ENCODE results near the gene S1PR4.

Gene S1PR4

DNA sequence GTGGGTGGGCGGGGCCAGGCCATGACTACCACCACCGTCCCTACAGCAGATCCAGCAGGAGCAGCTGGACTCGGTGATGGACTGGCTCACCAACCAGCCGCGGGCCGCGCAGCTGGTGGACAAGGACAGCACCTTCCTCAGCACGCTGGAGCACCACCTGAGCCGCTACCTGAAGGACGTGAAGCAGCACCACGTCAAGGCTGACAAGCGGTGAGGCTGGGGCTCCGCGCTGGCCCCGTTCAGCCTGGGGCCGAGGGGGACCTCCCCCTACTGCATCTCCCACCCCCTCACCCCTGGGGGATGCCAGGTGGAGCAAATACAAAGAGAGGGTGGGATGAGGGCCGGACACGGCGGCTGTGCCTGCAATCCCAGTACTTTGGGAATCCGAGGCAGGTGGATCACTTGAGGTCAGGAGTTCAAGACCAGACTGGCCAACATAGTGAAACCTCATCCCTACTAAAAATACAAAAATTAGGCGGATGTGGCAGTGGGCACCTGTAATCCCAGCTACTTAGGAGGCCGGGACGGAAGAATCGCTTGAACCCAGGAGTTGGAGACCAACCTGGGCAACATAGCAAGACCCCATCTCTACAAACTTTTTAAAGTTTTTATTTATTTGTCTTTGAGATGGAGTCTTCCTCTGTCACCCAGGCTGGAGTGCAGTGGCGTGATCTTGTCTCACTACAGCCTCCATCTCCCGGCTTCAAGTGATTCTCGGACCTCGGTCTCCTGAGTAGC is 27.8 kb downstream of the S1PR4 start:
- no peak overlapping the region for H3K4me3 ChIP-seq (replicated peaks; ENCODE audit: low read depth, low read length)
- TF ChIP-seq, protein P1, sequence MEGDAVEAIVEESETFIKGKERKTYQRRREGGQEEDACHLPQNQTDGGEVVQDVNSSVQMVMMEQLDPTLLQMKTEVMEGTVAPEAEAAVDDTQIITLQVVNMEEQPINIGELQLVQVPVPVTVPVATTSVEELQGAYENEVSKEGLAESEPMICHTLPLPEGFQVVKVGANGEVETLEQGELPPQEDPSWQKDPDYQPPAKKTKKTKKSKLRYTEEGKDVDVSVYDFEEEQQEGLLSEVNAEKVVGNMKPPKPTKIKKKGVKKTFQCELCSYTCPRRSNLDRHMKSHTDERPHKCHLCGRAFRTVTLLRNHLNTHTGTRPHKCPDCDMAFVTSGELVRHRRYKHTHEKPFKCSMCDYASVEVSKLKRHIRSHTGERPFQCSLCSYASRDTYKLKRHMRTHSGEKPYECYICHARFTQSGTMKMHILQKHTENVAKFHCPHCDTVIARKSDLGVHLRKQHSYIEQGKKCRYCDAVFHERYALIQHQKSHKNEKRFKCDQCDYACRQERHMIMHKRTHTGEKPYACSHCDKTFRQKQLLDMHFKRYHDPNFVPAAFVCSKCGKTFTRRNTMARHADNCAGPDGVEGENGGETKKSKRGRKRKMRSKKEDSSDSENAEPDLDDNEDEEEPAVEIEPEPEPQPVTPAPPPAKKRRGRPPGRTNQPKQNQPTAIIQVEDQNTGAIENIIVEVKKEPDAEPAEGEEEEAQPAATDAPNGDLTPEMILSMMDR (IDR thresholded peaks at IDR 0.05; ENCODE audit: insufficient read depth, low read length, poor library complexity, severe bottlenecking), result no peak
- H3K36me3 ChIP-seq (ENCODE audit: control insufficient read depth, insufficient read depth, low read length), result peaks cover 22% of the 10 kb centered on the region
- H3K27me3 ChIP-seq (replicated peaks; ENCODE audit: control insufficient read depth, insufficient read depth, low read length), result no peaks in the 10 kb centered on the region
- no peak for DNase-seq (ENCODE audit: extremely low read depth, insufficient read length)

- Histone ChIP-seq H3K4me3 (replicated peaks; ENCODE audit: low read depth, low read length) (no peak overlapping the region), H3K36me3 (ENCODE audit: control insufficient read depth, insufficient read depth, low read length) (peaks cover 22% of the 10 kb centered on the region), H3K27me3 (replicated peaks; ENCODE audit: control insufficient read depth, insufficient read depth, low read length) (no peaks in the 10 kb centered on the region)
- TF ChIP-seq, protein P1 (IDR thresholded peaks at IDR 0.05; ENCODE audit: insufficient read depth, low read length, poor library complexity, severe bottlenecking), result no peak
- DNase-seq (ENCODE audit: extremely low read depth, insufficient read length), result no peak
Measured at GRCh38 chr19:3207461-3208242, 29.1 kb downstream of the S1PR4 start.

DNA sequence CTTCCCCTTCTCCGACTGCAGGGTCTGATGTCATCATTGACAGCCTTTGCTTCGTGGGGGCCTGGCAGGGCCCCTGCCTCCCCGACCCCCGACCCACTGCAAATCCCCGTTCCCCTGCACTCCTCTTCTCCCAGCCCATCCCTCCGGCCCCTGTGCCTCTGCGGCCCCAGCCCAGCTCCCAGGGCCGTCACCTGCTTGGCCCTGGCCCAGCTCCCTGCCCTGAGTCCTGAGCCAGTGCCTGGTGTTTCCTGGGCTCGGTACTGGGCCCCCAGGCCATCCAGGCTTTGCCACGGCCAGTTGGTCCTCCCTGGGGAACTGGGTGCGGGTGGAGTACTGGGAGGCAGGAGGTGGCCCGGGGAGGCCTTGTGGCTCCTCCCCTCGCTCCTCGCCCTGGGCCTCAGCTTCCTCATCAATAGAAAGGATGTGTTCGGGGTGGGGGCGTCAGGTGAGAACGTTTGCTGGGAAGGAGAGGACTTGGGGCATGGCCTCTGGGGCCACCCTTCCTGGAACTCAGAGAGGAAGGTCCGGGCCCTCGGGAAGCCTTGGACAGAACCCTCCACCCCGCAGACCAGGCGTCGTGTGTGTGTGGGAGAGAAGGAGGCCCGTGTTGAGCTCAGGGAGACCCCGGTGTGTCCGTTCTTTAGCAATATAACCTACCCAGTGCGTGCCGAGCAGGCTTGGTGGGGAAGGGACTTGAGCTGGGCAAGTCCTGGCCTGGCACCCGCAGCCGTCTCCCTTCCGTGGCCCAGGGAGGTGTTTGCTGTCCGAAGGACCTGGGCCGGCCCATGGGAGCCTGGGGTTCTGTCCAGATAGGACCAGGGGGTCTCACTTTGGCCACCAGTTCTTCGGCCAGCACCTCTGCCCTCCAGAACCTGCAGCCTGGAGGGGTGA is 30.0 kb downstream of the S1PR4 start:
- no peak overlapping the region for H3K4me3 ChIP-seq (replicated peaks; ENCODE audit: low read depth, low read length)
- TF ChIP-seq, protein P1 (IDR thresholded peaks at IDR 0.05; ENCODE audit: insufficient read depth, low read length, poor library complexity, severe bottlenecking), result no peak
- H3K36me3 ChIP-seq (ENCODE audit: control insufficient read depth, insufficient read depth, low read length), result peaks cover 18% of the 10 kb centered on the region
- no peak for DNase-seq (ENCODE audit: extremely low read depth, insufficient read length)
- no peaks in the 10 kb centered on the region for H3K27me3 ChIP-seq (replicated peaks; ENCODE audit: control insufficient read depth, insufficient read depth, low read length)

GRCh38 chr19:3210347-3211017 is 31.9 kb downstream of the S1PR4 start:
- peaks cover 9% of the 10 kb centered on the region for H3K36me3 ChIP-seq (ENCODE audit: control insufficient read depth, insufficient read depth, low read length)
- TF ChIP-seq, protein P1 (IDR thresholded peaks at IDR 0.05; ENCODE audit: insufficient read depth, low read length, poor library complexity, severe bottlenecking), result peak; percentile 88
- DNase-seq (ENCODE audit: extremely low read depth, insufficient read length), result peak; percentile 56
- no peaks in the 10 kb centered on the region for H3K27me3 ChIP-seq (replicated peaks; ENCODE audit: control insufficient read depth, insufficient read depth, low read length)
- no peak overlapping the region for H3K4me3 ChIP-seq (replicated peaks; ENCODE audit: low read depth, low read length)

GRCh38 chr19:3211191-3211590 is 32.6 kb downstream of the S1PR4 start:
- Histone ChIP-seq H3K27me3 (replicated peaks; ENCODE audit: control insufficient read depth, insufficient read depth, low read length) (no peaks in the 10 kb centered on the region), H3K4me3 (replicated peaks; ENCODE audit: low read depth, low read length) (no peak overlapping the region), H3K36me3 (ENCODE audit: control insufficient read depth, insufficient read depth, low read length) (peaks cover 8% of the 10 kb centered on the region)
- TF ChIP-seq, protein P1 (IDR thresholded peaks at IDR 0.05; ENCODE audit: insufficient read depth, low read length, poor library complexity, severe bottlenecking), result no peak
- no peak for DNase-seq (ENCODE audit: extremely low read depth, insufficient read length)
